Kidney (tissue), 14 donors: Measurements from ENCODE around the gene C1QTNF8. TPM values are rescaled to one million over a fixed set of nuclear protein-coding genes. Genes with fewer than 3 reads are reported as not detected.

Source experiments
- DNase-seq, 5 donors: peaks; one replicate each; pipeline ENCODE4 v3.0.0-alpha.2; 2013 to 2020
- FAIRE-seq: peaks from 2 replicates; lab custom pipeline; 2012; peaks lifted over from hg19 to GRCh38; lab: Jason Lieb, UNC
- H3K27ac ChIP-seq, 2 donors: one replicate each; pipeline ENCODE4 v1.7.0; 2013; ENCODE audit warnings: low read depth in 2 of 2, low read length in 2 of 2, inconsistent platforms in 1 of 2
- H3K27me3 ChIP-seq: one replicate; pipeline ENCODE4 v1.7.1; 2013; ENCODE audit warnings: low read length, inconsistent platforms; ENCODE audit not compliant: control insufficient read depth, insufficient read depth
- H3K36me3 ChIP-seq, 3 donors: one replicate each; pipeline versions ENCODE4 v1.7.0 to v1.7.1; 2013; ENCODE audit warnings: low read length in 3 of 3, control low read depth in 1 of 3, inconsistent platforms in 1 of 3; ENCODE audit not compliant: insufficient read depth in 3 of 3, control insufficient read depth in 2 of 3
- H3K4me1 ChIP-seq, 3 donors: one replicate each; pipeline versions ENCODE4 v1.7.0 to v1.7.1; 2013; ENCODE audit warnings: low read length in 3 of 3, inconsistent platforms in 1 of 3, low read depth in 1 of 3; ENCODE audit not compliant: control insufficient read depth in 2 of 3, insufficient read depth in 2 of 3
- H3K4me3 ChIP-seq, 3 donors: one replicate each; pipeline versions ENCODE4 v1.7.0 to v1.8.1; 2013; ENCODE audit warnings: low read length in 3 of 3, control low read depth in 1 of 3, inconsistent platforms in 1 of 3
- H3K9ac ChIP-seq, 3 donors: one replicate each; pipeline versions ENCODE4 v1.7.0 to v1.7.1; 2013; ENCODE audit warnings: low read length in 3 of 3, control low read depth in 1 of 3, inconsistent platforms in 1 of 3
- H3K9me3 ChIP-seq, 3 donors: one replicate each; pipeline versions ENCODE4 v1.7.0 to v1.7.1; 2013; ENCODE audit warnings: low read length in 3 of 3, control low read depth in 1 of 3, inconsistent platforms in 1 of 3; ENCODE audit not compliant: control insufficient read depth in 2 of 3, insufficient read depth in 1 of 3
- intact Hi-C: fragments of 100-400 bp; cut with DNase I; formaldehyde crosslinking; loops from one replicate; pipeline ENCODE4 v1.11.1; 2022
- polyA plus RNA-seq: library from polyadenylated mRNA; stranded (reverse); fragments of 350-450 nt; fragmentation: Illumina TruSeq; extraction: RNeasy Lipid Tissue Mini Kit (QIAGEN cat#74804); gene quantifications from one replicate; pipeline ENCODE4 v1.2.3, GENCODE V29; 2014; ENCODE audit warnings: low read depth, low replicate concordance; ENCODE audit not compliant: insufficient read depth
- total RNA-seq: library from RNA; stranded (reverse); fragmentation: NEBNext Ultra II Directional; extraction: Animal tissue kit (Norgen Biotek cat#: 25700); gene quantifications from one replicate; pipeline ENCODE4 v1.2.1, GENCODE V29; 2021
- TF ChIP-seq, protein P1 (sequence below): IDR thresholded peaks from 3 replicates; pipeline ENCODE4 v1.5.1; 2012; ENCODE audit warnings: mild to moderate bottlenecking, moderate library complexity, borderline replicate concordance; ENCODE audit not compliant: insufficient read depth; ENCODE audit errors: extremely low read depth
- donor health status: control.
- donor health status: control.
- donor health status: control.
- donor health status: control.
- donor health status: control.
- donor health status: DM: yes; HTN: yes; CAD: no.
- donor health status: Normal renal cell carcinoma (clear cell type).

C1QTNF8 gene
- total and polyA plus RNA-seq, 2 donors from 2014 or later, result not detected

DNA sequence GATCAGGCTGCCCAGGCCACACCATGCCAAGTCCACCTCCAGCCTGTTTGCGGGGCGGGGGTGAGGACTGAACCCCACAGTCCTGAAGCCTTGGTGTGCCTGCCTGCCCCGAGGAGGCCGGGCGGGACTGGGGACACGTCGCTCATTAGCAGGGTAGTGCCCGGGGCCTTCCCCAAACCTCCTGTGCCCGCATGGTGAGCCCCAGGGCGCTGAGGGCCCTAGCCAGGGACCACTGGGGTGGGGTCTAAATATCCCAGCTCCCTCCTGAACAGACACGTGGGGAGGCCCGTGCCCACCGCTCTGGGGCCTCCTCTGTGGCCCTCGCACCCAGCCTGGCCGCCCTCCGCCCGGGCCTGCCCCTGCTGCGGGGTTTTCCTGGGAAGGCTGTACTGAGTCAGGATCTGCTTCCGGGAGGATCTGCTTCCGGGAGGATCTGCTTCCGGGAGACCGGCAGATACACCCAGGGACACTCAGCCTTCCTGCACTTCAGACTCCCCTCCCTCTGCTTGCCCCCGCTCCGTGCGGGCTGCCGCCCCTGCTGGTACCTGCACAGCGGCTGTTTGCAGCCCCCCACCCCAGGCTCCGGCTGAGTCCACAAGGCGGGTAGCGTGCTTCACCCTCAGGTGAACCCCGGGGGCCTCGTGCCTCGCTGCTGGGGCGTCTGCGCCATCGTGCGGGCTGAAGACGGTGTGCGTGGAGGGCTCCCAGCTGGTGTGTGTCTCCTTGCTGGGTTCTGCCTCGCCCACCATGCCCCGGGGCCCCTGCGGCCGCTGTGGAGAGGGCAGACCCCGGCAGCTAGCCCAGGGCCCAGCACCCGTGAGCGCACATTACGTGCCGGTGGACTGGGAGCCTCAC is 33.3 kb upstream of the C1QTNF8 start:
- DNase-seq, result no peak
- TF ChIP-seq, protein P1, sequence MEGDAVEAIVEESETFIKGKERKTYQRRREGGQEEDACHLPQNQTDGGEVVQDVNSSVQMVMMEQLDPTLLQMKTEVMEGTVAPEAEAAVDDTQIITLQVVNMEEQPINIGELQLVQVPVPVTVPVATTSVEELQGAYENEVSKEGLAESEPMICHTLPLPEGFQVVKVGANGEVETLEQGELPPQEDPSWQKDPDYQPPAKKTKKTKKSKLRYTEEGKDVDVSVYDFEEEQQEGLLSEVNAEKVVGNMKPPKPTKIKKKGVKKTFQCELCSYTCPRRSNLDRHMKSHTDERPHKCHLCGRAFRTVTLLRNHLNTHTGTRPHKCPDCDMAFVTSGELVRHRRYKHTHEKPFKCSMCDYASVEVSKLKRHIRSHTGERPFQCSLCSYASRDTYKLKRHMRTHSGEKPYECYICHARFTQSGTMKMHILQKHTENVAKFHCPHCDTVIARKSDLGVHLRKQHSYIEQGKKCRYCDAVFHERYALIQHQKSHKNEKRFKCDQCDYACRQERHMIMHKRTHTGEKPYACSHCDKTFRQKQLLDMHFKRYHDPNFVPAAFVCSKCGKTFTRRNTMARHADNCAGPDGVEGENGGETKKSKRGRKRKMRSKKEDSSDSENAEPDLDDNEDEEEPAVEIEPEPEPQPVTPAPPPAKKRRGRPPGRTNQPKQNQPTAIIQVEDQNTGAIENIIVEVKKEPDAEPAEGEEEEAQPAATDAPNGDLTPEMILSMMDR, result no peak
- H3K27me3 ChIP-seq, result no peaks in the 10 kb centered on the region
- H3K27ac ChIP-seq, result no peak overlapping the region
- H3K9me3 ChIP-seq, result no peaks in the 10 kb centered on the region
- H3K4me3 ChIP-seq, result no peak overlapping the region
- no peak for FAIRE-seq
- no peaks in the 10 kb centered on the region for H3K36me3 ChIP-seq
- H3K9ac ChIP-seq, result no peak overlapping the region
- H3K4me1 ChIP-seq, result peaks cover 0 to 4% (median 0%) of the 10 kb centered on the region in 3 donors
- intact Hi-C loops, result no loop called here

DNA sequence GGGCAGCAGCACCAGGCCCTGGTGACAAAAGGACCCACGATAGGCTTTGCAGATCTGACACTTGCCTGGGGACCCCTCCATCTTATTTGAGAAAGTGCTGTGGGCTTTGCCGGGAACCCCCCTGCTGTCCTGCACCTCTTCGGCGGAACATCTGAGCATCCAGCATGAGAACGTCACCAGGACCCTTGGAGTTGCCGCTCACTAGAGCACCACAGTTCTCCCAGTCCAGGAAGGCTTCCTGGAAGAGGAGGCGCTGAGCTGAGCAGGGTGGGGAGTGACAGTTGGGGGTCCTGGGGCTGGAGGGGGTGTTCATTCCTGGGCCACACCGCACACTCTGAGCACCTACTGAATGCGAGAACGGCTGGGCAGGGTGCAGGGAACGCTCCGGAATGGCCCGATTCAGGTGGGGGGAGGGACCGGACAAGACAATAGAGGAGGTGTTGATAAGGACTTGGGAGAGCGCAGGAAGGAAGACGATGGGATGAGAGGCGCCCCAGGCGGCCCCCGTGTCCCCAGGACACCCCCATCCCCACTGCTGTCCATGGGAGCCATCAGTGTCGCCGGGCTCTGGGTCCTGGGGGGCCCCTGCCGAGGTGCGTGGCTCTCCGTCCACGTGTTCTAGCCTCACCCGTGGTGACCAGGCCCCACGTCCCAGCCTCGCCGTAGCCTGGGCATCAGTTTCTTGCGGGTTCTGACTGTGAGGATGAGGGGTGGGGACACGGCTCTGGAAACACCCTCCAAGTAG is 32.1 kb upstream of the C1QTNF8 start:
- H3K9ac ChIP-seq, result no peak overlapping the region
- no peaks in the 10 kb centered on the region for H3K36me3 ChIP-seq
- FAIRE-seq (no peak), DNase-seq (no peak)
- H3K27ac ChIP-seq, result no peak overlapping the region
- TF ChIP-seq, protein P1, result no peak
- no peaks in the 10 kb centered on the region for H3K9me3 ChIP-seq
- no peaks in the 10 kb centered on the region for H3K27me3 ChIP-seq
- H3K4me3 ChIP-seq, result no peak overlapping the region
- intact Hi-C loops, result no loop called here
- H3K4me1 ChIP-seq, result no peaks in the 10 kb centered on the region

DNA sequence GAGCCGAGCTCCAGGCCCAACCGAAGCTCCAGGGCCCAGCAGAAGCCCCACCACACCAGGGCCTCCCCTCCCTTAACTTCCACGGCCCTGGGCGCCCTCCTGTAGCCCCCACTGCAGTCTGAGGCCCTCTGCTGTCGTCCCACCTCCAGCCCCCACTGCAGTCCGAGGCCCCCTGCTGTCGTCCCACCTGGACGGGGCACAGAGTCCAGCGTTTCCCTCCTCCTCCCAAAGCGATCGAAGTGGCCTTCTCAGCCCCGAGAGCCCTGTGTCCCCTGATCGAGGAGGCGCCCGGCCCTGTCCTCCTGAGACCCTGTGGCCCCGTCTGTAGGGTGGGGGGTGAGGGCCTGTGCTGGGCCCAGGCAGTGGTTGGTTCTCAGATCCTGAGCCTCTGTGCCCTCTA is 31.1 kb upstream of the C1QTNF8 start:
- no peaks in the 10 kb centered on the region for H3K36me3 ChIP-seq
- H3K27ac ChIP-seq, result no peak overlapping the region
- H3K9ac ChIP-seq, result no peak overlapping the region
- H3K4me1 ChIP-seq, result no peaks in the 10 kb centered on the region
- H3K9me3 ChIP-seq, result no peaks in the 10 kb centered on the region
- FAIRE-seq, result no peak
- no peak for DNase-seq
- intact Hi-C loops, result no loop called here
- TF ChIP-seq, protein P1, result no peak
- no peak overlapping the region for H3K4me3 ChIP-seq
- no peaks in the 10 kb centered on the region for H3K27me3 ChIP-seq
